Naive B cell (primary cell): ENCODE measurements around the gene DNAJB11. TPM values are rescaled to one million over a fixed set of nuclear protein-coding genes. Genes with fewer than 3 reads are reported as not detected.
"Not testable (repeated sequence)": the region's sequence is repeated elsewhere in the genome, so short reads cannot be mapped to it uniquely, and the experiment has no call there.

ENCODE experiments used
- ATAC-seq, 2 donors: fragments of 150-1000 bp; cut with Tn5 transposase; 2 replicates each; pipeline ENCODE4 v1.10.0; 2021; ENCODE audit warnings: low read depth in 2 of 2, mild to moderate bottlenecking in 2 of 2, moderate library complexity in 2 of 2
- DNase-seq: peaks from one replicate; pipeline ENCODE4 v3.0.0; 2022
- H3K27ac Mint-ChIP-seq, 6 donors: one replicate each; pipeline ENCODE4 v1.8.0; 2020 to 2022; ENCODE audit warnings: mild to moderate bottlenecking in 6 of 6, mixed read lengths in 6 of 6, moderate library complexity in 5 of 6, inconsistent platforms in 2 of 6
- H3K27me3 Mint-ChIP-seq, 3 donors: one replicate each; pipeline ENCODE4 v1.8.0; 2021 to 2022; ENCODE audit warnings: mixed read lengths in 3 of 3, mild to moderate bottlenecking in 1 of 3
- H3K36me3 Mint-ChIP-seq, 2 donors: one replicate each; pipeline ENCODE4 v1.8.0; 2020 to 2022; ENCODE audit warnings: mixed read lengths in 2 of 2, inconsistent platforms in 1 of 2, mild to moderate bottlenecking in 1 of 2
- H3K4me1 Mint-ChIP-seq, 3 donors: one replicate each; pipeline ENCODE4 v1.8.0; 2020 to 2022; ENCODE audit warnings: mixed read lengths in 3 of 3, inconsistent platforms in 1 of 3, mild to moderate bottlenecking in 1 of 3, moderate library complexity in 1 of 3
- H3K4me3 Mint-ChIP-seq, 8 donors: one replicate each; pipeline ENCODE4 v1.8.0; 2020 to 2022; ENCODE audit warnings: mild to moderate bottlenecking in 8 of 8, mixed read lengths in 8 of 8, moderate library complexity in 8 of 8, inconsistent platforms in 2 of 8
- H3K9me3 Mint-ChIP-seq, 7 donors: one replicate each; pipeline ENCODE4 v1.8.0; 2020 to 2022; ENCODE audit warnings: mixed read lengths in 7 of 7, mild to moderate bottlenecking in 5 of 7, inconsistent platforms in 2 of 7, moderate library complexity in 1 of 7
- polyA plus RNA-seq, 6 donors: library from polyadenylated mRNA; unstranded; fragments of 300-500 nt; fragmentation: Illumina TruSeq; gene quantifications; one replicate each; pipeline ENCODE4 v1.2.3, GENCODE V29; 2021; ENCODE audit warnings: low read depth in 6 of 6

DNAJB11 gene
- polyA plus RNA-seq, 6 donors from 2014 or later: 31.3 to 41.1 (median 37.7) TPM

DNA sequence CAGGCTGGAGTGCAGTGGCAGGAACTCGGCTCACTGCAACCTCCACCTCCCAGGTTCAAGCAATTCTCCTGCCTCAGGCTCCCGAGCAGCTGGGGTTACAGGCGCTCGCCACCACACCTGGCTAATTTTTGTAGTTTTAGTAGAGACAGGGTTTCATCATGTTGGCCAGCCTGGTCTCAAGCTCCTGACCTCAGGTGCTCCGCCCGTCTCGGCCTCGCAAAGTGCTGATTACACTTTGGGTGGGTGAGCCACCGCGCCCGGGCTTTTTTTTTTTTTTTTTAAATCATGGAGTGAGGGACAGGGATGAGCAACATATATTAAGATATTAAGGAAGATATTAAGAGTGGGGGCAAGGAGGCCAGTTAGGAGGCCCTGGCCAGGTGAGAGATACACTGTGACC, 1.2 kb upstream of the DNAJB11 start:
- not testable (repeated sequence) for H3K36me3 Mint-ChIP-seq, H3K9me3 Mint-ChIP-seq, ATAC-seq, H3K27me3 Mint-ChIP-seq, DNase-seq
- Mint-ChIP-seq H3K4me3 (peak overlapping the region; percentile 90 to 99 (median 96)), H3K4me1 (peaks cover 37 to 55% (median 50%) of the 10 kb centered on the region in 3 donors), H3K27ac (peak overlapping the region; percentile 96 to 99 (median 98))

DNA sequence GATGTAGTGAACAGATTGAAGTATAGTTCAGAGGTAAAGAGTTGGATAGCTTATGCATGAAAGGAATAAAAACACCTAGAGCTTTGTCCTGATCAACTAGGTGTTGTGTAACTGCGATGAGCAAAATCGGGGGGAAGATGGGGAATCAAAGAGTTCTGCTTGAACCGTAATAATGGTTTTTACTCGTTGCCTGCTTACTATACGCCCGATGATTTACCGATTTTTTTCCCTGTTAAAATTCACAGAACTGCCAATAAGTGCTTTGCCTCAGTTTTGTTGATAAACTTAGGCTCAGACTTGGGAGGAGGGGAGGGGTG, 783 bp upstream of the DNAJB11 start:
- Mint-ChIP-seq H3K27ac (peak overlapping the region; percentile 96 to 99 (median 98)), H3K36me3 (no peaks in the 10 kb centered on the region), H3K4me1 (peaks cover 33 to 53% (median 51%) of the 10 kb centered on the region in 3 donors), H3K27me3 (no peaks in the 10 kb centered on the region), H3K9me3 (no peaks in the 10 kb centered on the region), H3K4me3 (peak overlapping the region; percentile 90 to 99 (median 96))
- DNase-seq (no peak), ATAC-seq (no peak)

DNA sequence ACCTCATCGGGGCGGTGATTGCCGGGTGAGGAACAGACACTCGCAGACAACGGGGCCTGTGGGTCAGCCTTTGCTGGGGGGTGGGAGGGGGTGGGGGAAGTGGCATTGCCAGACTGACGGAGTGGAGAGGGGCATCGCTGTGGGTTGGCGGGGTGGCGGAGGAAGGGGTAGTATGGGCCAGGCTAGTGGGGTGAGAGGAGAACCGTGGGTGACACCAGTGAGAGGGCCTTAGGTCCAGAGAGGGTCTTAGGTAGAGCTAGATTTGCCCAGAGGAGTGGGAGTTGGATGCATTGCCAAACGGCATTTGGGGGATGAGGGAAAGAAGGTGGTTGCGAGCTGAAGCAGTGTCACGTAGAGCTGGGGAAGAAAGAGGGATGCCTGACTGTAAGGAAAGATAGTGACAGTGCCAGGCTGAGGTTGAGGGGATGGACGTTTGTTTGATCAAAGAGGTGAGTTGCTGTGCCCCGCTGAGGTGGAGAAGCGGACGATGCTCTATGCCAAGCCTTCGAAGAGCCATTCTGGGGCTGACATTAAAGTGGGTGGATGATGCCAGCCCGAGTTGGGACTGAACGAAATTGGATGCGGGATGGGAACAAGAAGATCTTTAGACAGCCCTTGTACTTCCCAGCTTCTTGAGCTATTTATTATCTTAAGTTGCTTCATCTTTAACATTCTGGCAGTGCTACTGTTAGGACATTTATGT, 572 bp downstream of the DNAJB11 start:
- H3K4me3 Mint-ChIP-seq: peak overlapping the region; percentile 90 to 99 (median 96)
- no peaks in the 10 kb centered on the region for H3K27me3 Mint-ChIP-seq
- no peaks in the 10 kb centered on the region for H3K9me3 Mint-ChIP-seq
- ATAC-seq (no peak), DNase-seq (no peak)
- no peaks in the 10 kb centered on the region for H3K36me3 Mint-ChIP-seq
- H3K27ac Mint-ChIP-seq: peak overlapping the region; percentile 93 to 99 (median 98)
- H3K4me1 Mint-ChIP-seq: peaks cover 33 to 49% (median 47%) of the 10 kb centered on the region in 3 donors

DNA sequence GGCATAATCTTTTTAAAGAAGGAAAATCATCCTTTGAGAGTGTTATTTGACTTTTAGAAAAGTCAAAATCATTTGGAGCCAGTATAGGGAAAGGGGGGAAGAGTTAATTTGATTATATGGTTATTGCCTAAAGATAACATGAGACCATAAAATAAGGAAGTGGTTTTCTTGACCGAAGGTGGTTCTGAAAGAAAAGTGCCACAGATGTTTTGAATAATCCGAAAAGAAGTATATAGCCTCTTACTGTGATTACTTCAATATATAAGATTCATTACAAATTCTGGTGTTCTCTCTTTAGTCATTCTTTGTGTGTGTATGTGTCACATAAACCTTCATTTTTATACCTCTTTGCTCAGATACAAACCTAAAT, 1.1 kb downstream of the DNAJB11 start:
- Mint-ChIP-seq H3K9me3 (no peaks in the 10 kb centered on the region), H3K4me3 (peak overlapping the region; percentile 90 to 99 (median 96)), H3K27ac (peak overlapping the region; percentile 93 to 99 (median 98)), H3K36me3 (peaks cover 0 to 5% of the 10 kb centered on the region in 2 donors), H3K4me1 (peaks cover 29 to 43% (median 42%) of the 10 kb centered on the region in 3 donors), H3K27me3 (no peaks in the 10 kb centered on the region)
- ATAC-seq (no peak), DNase-seq (no peak)

DNA sequence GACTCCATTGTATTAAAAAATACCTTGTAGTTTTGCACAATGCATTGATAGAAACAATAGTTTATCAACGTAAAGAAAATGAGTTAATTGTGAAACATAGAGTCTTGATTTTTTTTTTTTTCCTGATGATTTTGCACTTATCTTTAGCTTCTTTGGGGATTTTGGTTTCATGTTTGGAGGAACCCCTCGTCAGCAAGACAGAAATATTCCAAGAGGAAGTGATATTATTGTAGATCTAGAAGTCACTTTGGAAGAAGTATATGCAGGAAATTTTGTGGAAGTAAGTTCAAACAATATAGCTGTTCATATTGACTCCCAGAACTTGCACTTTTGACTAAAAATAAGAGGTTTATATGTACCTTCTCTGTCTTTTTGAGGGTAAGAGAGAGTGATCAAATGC, 7.0 kb downstream of the DNAJB11 start:
- DNase-seq: no peak
- no peak overlapping the region for H3K4me3 Mint-ChIP-seq
- ATAC-seq: no peak
- H3K4me1 Mint-ChIP-seq: peaks cover under 1 to 6% (median 3%) of the 10 kb centered on the region in 3 donors
- peak overlapping the region in 2 of 6 donors; percentile 52 to 74 for H3K27ac Mint-ChIP-seq
- no peaks in the 10 kb centered on the region for H3K9me3 Mint-ChIP-seq
- peaks cover 9 to 31% of the 10 kb centered on the region in 2 donors for H3K36me3 Mint-ChIP-seq
- H3K27me3 Mint-ChIP-seq: no peaks in the 10 kb centered on the region

DNA sequence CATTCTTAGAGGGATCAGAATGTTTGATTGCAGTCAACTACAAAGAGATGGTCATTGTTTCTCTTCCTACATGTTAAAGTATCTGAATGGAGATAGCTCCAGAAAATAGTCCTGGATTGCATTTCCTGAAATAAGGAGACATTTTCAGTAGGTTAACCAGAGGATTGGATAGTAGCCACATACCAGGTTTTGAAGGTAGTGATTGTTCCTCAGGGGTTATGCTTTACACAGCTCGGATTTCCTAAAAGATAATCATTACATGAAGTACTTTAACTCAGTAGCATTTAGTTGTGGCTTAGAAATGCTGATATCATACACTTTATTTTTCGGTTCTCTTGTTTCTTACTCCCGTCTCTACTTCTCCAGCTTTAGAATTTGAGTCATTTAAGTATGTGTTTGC, 10.3 kb downstream of the DNAJB11 start:
- ATAC-seq (no peak), DNase-seq (no peak)
- Mint-ChIP-seq H3K4me3 (no peak overlapping the region), H3K27me3 (no peaks in the 10 kb centered on the region), H3K4me1 (peaks cover 0 to 3% (median 0%) of the 10 kb centered on the region in 3 donors), H3K9me3 (no peaks in the 10 kb centered on the region), H3K27ac (peak overlapping the region in 1 of 6 donors; percentile 51), H3K36me3 (peaks cover 27 to 54% of the 10 kb centered on the region in 2 donors)

DNA sequence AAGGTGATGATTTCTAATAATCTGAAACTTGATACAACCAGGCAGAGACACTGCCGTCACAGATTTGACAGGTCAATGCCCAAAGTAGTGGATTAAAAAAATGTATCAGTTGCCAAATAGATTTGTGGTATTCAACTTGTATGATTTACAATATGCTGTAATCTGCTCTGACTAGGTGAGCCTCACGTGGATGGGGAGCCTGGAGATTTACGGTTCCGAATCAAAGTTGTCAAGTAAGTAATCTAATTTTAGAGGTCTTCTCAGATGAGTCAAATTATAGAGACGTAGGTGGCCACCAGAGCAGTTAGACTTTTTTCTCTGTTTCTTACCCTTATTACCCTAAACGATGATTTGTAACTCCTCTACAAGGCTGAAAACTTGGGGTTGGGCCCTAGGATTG, 12.0 kb downstream of the DNAJB11 start:
- DNase-seq (no peak), ATAC-seq (no peak)
- Mint-ChIP-seq H3K27me3 (no peaks in the 10 kb centered on the region), H3K27ac (no peak overlapping the region), H3K4me3 (no peak overlapping the region), H3K4me1 (peaks cover 0 to 3% (median 0%) of the 10 kb centered on the region in 3 donors), H3K9me3 (no peaks in the 10 kb centered on the region), H3K36me3 (peaks cover 25 to 54% of the 10 kb centered on the region in 2 donors)

DNA sequence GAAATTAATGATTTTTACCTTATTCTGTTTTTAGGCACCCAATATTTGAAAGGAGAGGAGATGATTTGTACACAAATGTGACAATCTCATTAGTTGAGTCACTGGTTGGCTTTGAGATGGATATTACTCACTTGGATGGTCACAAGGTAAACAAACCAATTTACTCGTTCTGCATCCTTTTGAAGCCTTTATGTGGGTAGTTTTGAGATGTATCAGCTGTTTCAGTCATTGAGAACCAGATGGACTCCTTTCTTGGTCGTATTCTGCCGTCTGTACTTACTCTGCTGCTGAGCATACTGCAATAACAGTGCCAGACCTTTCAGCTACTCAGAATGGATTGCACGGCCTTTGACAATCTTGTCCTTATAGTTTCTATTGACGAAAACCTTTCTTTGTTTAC, 13.3 kb downstream of the DNAJB11 start:
- H3K4me3 Mint-ChIP-seq: no peak overlapping the region
- H3K27ac Mint-ChIP-seq: no peak overlapping the region
- no peaks in the 10 kb centered on the region for H3K9me3 Mint-ChIP-seq
- ATAC-seq (no peak), DNase-seq (no peak)
- no peaks in the 10 kb centered on the region for H3K4me1 Mint-ChIP-seq
- H3K27me3 Mint-ChIP-seq: no peaks in the 10 kb centered on the region
- H3K36me3 Mint-ChIP-seq: peaks cover 25 to 47% of the 10 kb centered on the region in 2 donors

DNA sequence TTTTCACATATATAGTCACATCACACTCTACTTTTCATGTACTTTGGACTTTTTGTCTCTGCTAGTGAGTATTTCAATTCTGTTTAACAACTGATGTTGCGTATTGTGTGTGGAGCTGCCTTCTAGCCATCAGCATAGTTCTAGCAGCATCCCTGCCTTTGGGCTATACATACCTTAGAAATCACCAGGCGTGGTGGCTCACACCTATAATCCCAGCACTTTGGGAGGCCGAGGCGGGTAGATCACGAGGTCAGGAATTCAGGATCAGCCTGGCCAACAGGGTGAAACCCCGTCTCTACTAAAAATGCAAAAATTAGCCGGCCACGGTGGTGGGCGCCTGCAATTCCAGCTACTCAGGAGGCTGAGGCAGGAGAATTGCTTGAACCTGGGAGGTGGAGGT, 15.7 kb downstream of the DNAJB11 start:
- not testable (repeated sequence) for H3K9me3 Mint-ChIP-seq, H3K4me1 Mint-ChIP-seq, H3K4me3 Mint-ChIP-seq, H3K27ac Mint-ChIP-seq, ATAC-seq, DNase-seq, H3K27me3 Mint-ChIP-seq
- peaks cover 21 to 34% of the 10 kb centered on the region in 2 donors for H3K36me3 Mint-ChIP-seq

DNA sequence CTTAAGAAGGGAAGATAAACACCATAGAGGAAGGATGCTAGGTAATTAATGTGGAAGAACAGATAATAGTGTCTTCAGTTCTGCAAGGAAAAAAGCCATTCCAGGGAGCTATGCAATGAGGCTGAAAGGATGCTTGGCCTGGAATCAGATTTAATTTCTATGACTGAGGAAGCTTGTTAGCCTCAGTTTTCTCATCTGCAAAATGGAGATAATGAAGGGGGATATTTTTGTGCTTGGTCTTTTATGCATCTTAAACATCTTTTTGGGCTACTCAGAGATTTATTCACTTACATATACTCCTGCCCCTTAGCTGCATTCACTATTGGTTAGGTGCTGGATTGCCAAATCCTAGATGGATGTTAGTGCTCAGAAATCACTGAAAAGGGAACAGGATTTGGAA, 16.7 kb downstream of the DNAJB11 start:
- no peaks in the 10 kb centered on the region for H3K9me3 Mint-ChIP-seq
- no peak overlapping the region for H3K27ac Mint-ChIP-seq
- no peak overlapping the region for H3K4me3 Mint-ChIP-seq

DNA sequence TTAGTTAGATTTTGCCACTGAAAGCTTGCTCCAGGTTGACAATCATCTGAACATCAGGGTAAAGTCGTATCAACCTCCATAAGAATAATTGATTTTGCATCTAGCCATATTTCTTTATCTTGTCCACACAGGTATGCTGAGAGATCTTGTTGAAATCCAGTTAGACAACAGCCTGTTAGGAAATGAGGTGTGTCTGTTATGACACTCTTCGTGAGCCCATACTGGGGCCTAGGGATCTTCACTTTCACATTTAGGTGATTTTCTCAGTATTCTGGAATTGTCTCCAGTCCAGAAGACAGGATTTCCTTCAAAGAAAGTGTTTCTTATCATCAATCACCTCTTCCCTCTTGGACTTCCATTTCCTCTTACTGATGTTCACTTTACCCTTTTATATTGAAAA, 18.1 kb downstream of the DNAJB11 start:
- no peak for ATAC-seq
- peaks cover 0 to 4% (median 0%) of the 10 kb centered on the region in 3 donors for H3K27me3 Mint-ChIP-seq
- no peak for DNase-seq
- H3K36me3 Mint-ChIP-seq: peaks cover 15 to 17% of the 10 kb centered on the region in 2 donors
- H3K4me3 Mint-ChIP-seq: no peak overlapping the region
- H3K9me3 Mint-ChIP-seq: no peaks in the 10 kb centered on the region
- H3K27ac Mint-ChIP-seq: no peak overlapping the region
- H3K4me1 Mint-ChIP-seq: no peaks in the 10 kb centered on the region

More for the DNA sequence above, 16.7 kb downstream of the DNAJB11 start:
- H3K36me3 Mint-ChIP-seq: peaks cover 21 to 24% of the 10 kb centered on the region in 2 donors
- no peaks in the 10 kb centered on the region for H3K27me3 Mint-ChIP-seq
- no peaks in the 10 kb centered on the region for H3K4me1 Mint-ChIP-seq
- ATAC-seq (no peak), DNase-seq (no peak)

DNA sequence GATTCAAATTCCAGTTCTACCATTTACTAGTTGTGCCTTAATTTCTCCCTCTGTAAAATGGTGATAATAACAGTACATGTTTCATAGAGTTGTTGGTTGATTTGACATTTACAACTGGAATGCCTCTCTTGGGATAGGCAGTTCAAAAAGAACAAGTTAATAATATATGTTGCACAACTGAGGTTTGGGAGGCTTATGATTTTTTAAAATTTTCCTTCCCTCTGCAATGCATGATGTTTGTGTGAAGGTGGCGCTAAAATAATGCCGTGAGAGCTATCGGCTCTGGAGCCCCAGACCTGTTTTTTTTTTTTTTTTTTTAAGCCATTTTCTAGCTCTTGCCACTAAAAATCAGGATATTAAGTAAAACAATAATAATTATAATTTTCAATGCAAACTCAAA, 18.6 kb downstream of the DNAJB11 start:
- Mint-ChIP-seq H3K27ac (no peak overlapping the region), H3K4me1 (no peaks in the 10 kb centered on the region), H3K27me3 (peaks cover 0 to 4% (median 0%) of the 10 kb centered on the region in 3 donors), H3K9me3 (no peaks in the 10 kb centered on the region), H3K4me3 (no peak overlapping the region), H3K36me3 (peaks cover 10 to 16% of the 10 kb centered on the region in 2 donors)
- ATAC-seq: no peak
- DNase-seq: no peak

DNA sequence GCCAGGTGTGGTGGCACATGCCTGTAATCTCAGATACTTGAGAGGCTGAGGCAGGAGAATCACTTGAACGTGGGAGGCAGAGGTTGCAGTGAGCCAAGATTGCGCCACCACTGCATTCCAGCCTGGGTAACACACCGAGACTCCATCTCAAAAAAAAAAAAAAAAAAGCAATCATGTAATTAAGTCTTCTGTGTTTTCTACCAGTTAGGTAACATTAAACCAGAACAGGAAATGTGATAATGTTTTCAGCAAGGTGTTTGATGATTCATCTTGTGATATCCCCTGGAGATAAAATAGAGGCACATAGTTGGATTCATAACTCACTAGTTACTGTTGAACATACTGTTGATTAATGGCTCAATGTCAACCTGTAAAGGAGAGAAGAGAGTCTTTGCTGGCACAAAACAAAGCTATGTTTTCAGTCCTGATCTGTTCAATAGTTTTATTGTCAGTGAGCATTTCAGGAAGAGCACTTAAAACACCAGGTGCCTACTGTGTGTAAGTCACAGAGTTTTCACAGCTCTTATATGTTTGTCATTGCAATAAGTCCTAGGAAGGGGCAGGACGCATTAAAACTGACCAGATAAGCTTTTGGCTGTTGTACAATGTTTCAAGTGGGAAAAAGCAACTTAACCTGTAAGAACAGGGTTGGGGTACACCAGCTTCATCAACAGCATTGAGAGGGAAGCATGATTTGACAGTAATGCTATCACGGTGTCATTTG, 19.5 kb downstream of the DNAJB11 start:
- Mint-ChIP-seq H3K9me3 (no peaks in the 10 kb centered on the region), H3K4me1 (no peaks in the 10 kb centered on the region), H3K27ac (no peak overlapping the region), H3K36me3 (peaks cover 1 to 7% of the 10 kb centered on the region in 2 donors), H3K4me3 (no peak overlapping the region), H3K27me3 (peaks cover 0 to 4% (median 0%) of the 10 kb centered on the region in 3 donors)
- no peak for DNase-seq
- no peak for ATAC-seq
